BE2C (cell line): ENCODE data around the gene PCDH9.

Experiments used
- DNase-seq: peaks from one replicate; pipeline ENCODE4 v3.0.0-alpha.2; 2020
- H3K27me3 ChIP-seq: fragments of 250-450 bp; sonication (Bioruptor Pico); 2 replicates; pipeline ENCODE4 v1.5.1; 2020; ENCODE audit warnings: mild to moderate bottlenecking
- H3K36me3 ChIP-seq: fragments of 250-450 bp; sonication (Bioruptor Pico); 2 replicates; pipeline ENCODE4 v1.5.1; 2020; ENCODE audit warnings: mild to moderate bottlenecking
- H3K4me1 ChIP-seq: fragments of 250-450 bp; sonication (Bioruptor Pico); 2 replicates; pipeline ENCODE4 v1.5.1; 2020
- H3K4me3 ChIP-seq: 2 replicates; pipeline ENCODE4 v1.5.1; 2011; ENCODE audit warnings: low read depth, low read length
- H3K9me3 ChIP-seq: fragments of 250-450 bp; sonication (Bioruptor Pico); 2 replicates; pipeline ENCODE4 v1.5.1; 2020
- TF ChIP-seq, protein P1 (sequence below): IDR thresholded peaks from 2 replicates; pipeline ENCODE4 v1.5.1; 2012; ENCODE audit warnings: mild to moderate bottlenecking, low read depth, low read length

Gene PCDH9

DNA sequence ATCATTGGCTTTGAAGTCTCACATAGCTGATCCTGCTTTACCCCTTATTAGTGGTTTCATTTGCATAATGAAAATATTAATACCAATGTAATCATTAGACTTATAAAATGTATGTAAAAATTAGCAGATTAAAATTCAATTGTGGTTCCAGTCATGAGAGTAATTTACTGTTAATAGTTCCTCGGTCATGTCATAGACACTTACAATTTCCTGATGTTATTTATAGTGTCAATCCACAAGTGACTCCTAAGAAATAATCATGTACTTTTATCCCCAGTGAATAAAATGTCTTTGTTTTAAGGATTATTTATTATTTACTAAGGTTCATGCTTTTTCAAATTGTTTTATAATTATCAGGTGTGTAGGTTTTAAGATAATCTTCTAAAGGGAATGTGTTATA, 138.5 kb downstream of the PCDH9 start:
- Histone ChIP-seq H3K9me3 (no peaks in the 10 kb centered on the region), H3K36me3 (no peaks in the 10 kb centered on the region), H3K4me1 (no peaks in the 10 kb centered on the region), H3K4me3 (no peak overlapping the region), H3K27me3 (no peaks in the 10 kb centered on the region)
- DNase-seq, result no peak
- TF ChIP-seq, protein P1, sequence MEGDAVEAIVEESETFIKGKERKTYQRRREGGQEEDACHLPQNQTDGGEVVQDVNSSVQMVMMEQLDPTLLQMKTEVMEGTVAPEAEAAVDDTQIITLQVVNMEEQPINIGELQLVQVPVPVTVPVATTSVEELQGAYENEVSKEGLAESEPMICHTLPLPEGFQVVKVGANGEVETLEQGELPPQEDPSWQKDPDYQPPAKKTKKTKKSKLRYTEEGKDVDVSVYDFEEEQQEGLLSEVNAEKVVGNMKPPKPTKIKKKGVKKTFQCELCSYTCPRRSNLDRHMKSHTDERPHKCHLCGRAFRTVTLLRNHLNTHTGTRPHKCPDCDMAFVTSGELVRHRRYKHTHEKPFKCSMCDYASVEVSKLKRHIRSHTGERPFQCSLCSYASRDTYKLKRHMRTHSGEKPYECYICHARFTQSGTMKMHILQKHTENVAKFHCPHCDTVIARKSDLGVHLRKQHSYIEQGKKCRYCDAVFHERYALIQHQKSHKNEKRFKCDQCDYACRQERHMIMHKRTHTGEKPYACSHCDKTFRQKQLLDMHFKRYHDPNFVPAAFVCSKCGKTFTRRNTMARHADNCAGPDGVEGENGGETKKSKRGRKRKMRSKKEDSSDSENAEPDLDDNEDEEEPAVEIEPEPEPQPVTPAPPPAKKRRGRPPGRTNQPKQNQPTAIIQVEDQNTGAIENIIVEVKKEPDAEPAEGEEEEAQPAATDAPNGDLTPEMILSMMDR, result no peak

DNA sequence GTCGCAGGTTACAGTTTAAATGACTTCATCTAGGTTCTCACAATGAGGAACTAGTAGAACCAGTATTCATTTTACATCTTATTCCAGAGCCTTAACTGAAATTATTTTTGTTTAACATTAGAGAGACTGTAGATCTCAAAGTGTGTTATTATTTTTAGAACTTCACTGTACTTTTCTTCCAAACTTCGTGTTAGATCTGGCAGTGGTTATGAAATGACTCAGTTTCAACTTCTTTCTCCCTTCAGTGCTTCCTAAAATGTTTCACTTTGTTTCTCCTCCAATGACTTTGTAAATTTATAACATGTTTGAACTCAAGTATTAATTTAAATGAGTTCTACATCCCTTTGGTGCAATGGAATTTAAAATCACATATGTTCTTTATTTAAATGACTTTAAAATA, 139.3 kb downstream of the PCDH9 start:
- Histone ChIP-seq H3K4me3 (no peak overlapping the region), H3K36me3 (no peaks in the 10 kb centered on the region), H3K9me3 (no peaks in the 10 kb centered on the region), H3K27me3 (no peaks in the 10 kb centered on the region), H3K4me1 (no peaks in the 10 kb centered on the region)
- no peak for DNase-seq
- TF ChIP-seq, protein P1, result no peak

DNA sequence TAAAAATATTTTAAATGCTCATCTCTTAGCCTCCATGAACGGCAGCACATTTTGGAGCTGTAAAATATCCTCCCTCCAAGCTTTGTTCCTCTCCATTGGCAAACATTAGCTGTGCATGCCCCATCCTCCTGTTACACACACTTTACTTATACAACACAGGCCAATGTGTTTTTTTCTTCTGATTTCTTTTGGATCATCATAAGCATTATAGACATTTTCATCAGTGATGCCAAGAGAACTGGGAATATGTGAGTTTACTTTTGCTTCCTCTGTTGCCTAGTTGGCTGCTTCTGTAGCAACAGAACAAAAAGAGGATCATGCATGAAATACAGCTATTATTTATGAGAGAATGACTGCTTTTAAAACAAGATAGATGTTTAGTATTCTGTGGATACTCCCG, 142.6 kb downstream of the PCDH9 start:
- H3K36me3 ChIP-seq, result no peaks in the 10 kb centered on the region
- no peak for DNase-seq
- no peaks in the 10 kb centered on the region for H3K9me3 ChIP-seq
- TF ChIP-seq, protein P1, result no peak
- H3K4me3 ChIP-seq, result no peak overlapping the region
- no peaks in the 10 kb centered on the region for H3K4me1 ChIP-seq
- no peaks in the 10 kb centered on the region for H3K27me3 ChIP-seq

DNA sequence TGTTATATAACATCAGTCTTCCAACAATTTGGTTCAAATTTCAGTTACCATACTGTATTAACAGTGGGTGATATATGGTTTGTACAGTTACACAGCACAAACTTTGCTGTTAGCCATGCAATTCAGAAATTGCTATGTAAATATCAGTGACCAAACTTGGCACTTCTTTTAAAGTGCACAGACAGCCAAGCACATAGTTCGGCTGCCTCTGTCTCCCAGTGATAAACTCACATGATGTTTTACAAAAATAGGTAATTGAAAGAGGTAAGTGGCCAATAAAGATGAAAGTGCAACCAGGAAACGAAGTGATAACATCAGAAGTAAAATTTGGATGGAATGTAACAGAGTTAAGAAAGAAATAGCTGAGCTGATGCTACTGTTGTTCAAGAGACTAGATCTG, 143.9 kb downstream of the PCDH9 start:
- Histone ChIP-seq H3K4me1 (no peaks in the 10 kb centered on the region), H3K9me3 (no peaks in the 10 kb centered on the region), H3K27me3 (no peaks in the 10 kb centered on the region), H3K36me3 (no peaks in the 10 kb centered on the region), H3K4me3 (no peak overlapping the region)
- TF ChIP-seq, protein P1, result no peak
- DNase-seq, result no peak

DNA sequence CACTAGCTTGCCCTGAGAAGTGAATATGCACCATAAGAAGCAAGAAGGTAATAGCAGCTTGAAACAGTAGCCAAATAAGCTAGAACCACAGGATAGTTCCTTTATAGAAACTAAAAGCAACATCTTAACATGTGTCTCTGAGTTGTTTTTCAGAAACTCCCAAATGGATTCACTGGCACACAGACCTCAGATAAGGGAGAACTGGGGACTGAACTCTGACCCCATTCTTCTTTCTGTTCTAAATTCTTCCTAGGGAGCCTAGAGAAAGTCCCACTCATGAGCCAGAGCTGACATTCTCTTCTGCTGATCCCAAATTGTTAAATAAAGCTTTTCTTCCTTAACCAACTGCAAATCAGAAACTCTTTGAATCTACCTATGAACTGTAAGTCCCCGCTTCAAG, 146.1 kb downstream of the PCDH9 start:
- no peaks in the 10 kb centered on the region for H3K27me3 ChIP-seq
- H3K9me3 ChIP-seq, result no peaks in the 10 kb centered on the region
- TF ChIP-seq, protein P1, result no peak
- no peaks in the 10 kb centered on the region for H3K4me1 ChIP-seq
- H3K4me3 ChIP-seq, result no peak overlapping the region
- H3K36me3 ChIP-seq, result no peaks in the 10 kb centered on the region
- no peak for DNase-seq

DNA sequence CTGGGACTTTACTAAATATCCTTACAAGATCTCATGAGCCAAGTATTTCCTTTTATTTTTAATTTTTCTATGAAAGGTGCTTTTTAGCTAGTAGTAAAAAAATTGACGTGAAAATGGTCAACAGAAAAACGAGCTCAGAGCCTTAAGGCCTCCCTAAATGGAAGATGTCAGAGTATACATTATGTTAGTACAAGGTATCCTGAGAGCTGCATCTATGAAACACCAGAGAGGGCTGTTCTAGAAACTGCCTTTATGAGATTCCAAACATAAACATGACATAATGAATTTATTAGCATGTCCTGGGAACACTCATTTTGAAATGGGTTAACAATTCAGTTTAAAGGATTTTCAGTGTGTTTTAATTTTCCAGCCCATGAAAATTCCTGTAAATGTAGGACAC, 146.6 kb downstream of the PCDH9 start:
- Histone ChIP-seq H3K9me3 (no peaks in the 10 kb centered on the region), H3K4me3 (no peak overlapping the region), H3K36me3 (no peaks in the 10 kb centered on the region), H3K4me1 (no peaks in the 10 kb centered on the region), H3K27me3 (no peaks in the 10 kb centered on the region)
- no peak for DNase-seq
- TF ChIP-seq, protein P1, result no peak
